G401 (cell line): ENCODE data around the gene GABPB1. TPM values are rescaled to one million over a fixed set of nuclear protein-coding genes. Genes with fewer than 3 reads are reported as not detected.
A peak's percentile ranks its signal among the peaks of the same experiment; 100 is the strongest.

ENCODE experiments used
- DNase-seq: peaks from one replicate; pipeline ENCODE4 v3.0.0-alpha.2; 2015; ENCODE audit warnings: low spot score
- in situ Hi-C: cut with HindIII; loops from 2 replicates; pipeline ENCODE4 v1.10.0; 2016; ENCODE audit warnings: low sequenced_read_pairs, mixed read lengths
- total RNA-seq: library from RNA; depleted of rRNA; stranded (reverse); fragments of >200 nt; shearing (Covaris generic); gene quantifications from 2 replicates; pipeline ENCODE4 v1.2.3, GENCODE V29; 2014

Gene GABPB1
- total RNA-seq, 1 experiment from 2014 or later, result 54.3 TPM

DNA sequence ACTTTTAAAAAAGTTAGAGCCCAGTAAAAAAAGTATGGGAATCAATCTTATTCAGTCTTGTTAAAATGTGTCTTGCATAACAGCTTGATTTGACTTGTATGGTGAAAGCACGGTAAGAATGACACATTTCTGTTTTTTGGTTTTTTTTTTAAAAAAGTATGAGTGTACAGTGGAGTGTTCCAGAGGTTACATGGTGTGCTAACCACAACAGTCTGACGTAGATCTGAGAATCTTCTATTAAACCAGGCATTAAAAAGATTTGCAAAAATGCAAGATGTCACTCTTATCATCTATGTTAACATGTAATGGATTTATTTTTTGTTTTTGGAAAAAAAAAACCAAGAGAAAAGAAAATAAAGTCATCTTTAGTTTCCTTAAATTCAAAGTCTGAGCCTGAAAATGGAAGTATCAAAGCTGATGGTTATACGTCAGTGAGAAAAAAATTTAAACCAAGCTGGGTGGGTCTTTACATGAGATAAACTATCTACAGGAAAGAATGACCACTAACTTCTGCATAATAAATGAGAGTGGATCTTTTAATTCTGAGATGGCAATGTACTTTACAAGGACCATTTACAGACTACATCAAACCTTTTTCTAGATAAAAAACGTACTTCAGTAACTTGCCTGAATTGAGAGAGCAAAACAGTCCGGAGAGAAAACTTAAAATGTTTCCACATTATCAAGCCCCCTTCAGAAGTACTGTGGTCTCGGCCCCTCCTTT lies 1.6 kb downstream of the GABPB1 start:
- in situ Hi-C loops, result no loop called here
- no peak for DNase-seq

- in situ Hi-C loops, result no loop called here
- no peak for DNase-seq
Measured at GRCh38 chr15:50350621-50351020, 4.4 kb downstream of the GABPB1 start.

- in situ Hi-C loops, result no loop called here
- DNase-seq, result no peak
Measured at GRCh38 chr15:50345298-50345697, 9.7 kb downstream of the GABPB1 start.

GRCh38 chr15:50344006-50344464 lies 11.0 kb downstream of the GABPB1 start:
- in situ Hi-C loops, result no loop called here

GRCh38 chr15:50341616-50342136 lies 13.3 kb downstream of the GABPB1 start:
- no peak for DNase-seq
- in situ Hi-C loops, result no loop called here

More at GRCh38 chr15:50344006-50344464, 11.0 kb downstream of the GABPB1 start:
- no peak for DNase-seq

- DNase-seq, result no peak
- in situ Hi-C loops, result no loop called here
Measured at GRCh38 chr15:50340416-50340815, 14.6 kb downstream of the GABPB1 start.

- DNase-seq, result no peak
- in situ Hi-C loops, result no loop called here
Measured at GRCh38 chr15:50339717-50340116, 15.3 kb downstream of the GABPB1 start.

DNA sequence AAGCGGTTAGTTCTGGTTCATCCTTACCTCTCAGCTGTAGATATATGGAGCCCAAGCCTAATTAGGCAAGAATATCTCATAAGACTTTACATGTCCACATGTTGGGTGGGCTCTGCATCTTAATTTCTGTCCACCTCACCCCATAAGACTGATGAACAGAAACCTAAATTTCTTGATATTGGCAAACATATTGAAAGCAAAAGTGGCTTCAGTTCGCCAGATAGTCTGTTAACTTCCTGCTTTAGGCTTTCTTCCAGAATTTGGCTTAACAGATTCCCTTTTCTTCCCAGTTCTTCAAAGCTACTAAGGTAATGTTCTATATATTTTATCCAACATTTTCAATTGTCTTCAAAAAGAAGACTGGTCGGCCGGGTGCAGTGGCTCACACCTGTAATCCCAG lies 19.7 kb downstream of the GABPB1 start:
- in situ Hi-C loops, result no loop called here
- DNase-seq, result no peak

GRCh38 chr15:50333229-50333628 lies 21.8 kb downstream of the GABPB1 start:
- in situ Hi-C loops, result no loop called here
- no peak for DNase-seq

DNA sequence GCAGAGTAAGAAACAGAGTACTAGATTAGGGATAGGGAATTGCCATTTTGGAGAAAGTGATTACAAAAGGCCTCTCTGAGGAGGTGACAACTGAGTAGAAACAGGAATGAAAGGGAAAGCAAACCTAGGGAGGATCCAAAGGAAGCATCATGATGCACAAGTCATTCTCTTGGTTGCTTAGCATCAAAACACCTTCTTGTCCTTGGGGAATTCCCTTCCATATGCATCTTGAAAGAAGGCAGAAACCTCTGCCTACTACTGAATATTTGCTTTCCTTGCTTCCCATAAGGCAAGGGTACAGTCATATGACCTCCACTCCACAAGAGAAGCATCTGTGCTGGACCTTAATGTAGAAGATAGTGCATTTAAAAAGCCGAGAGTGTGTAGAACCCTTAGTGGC lies 24.1 kb downstream of the GABPB1 start:
- in situ Hi-C loops, result no loop called here
- DNase-seq, result no peak

GRCh38 chr15:50328116-50328515 lies 26.9 kb downstream of the GABPB1 start:
- in situ Hi-C loops, result no loop called here
- no peak for DNase-seq

GRCh38 chr15:50321680-50322210 lies 33.3 kb downstream of the GABPB1 start:
- DNase-seq, result no peak
- in situ Hi-C loops, result no loop called here

GRCh38 chr15:50320504-50320903 lies 34.5 kb downstream of the GABPB1 start:
- no peak for DNase-seq
- in situ Hi-C loops, result no loop called here

DNA sequence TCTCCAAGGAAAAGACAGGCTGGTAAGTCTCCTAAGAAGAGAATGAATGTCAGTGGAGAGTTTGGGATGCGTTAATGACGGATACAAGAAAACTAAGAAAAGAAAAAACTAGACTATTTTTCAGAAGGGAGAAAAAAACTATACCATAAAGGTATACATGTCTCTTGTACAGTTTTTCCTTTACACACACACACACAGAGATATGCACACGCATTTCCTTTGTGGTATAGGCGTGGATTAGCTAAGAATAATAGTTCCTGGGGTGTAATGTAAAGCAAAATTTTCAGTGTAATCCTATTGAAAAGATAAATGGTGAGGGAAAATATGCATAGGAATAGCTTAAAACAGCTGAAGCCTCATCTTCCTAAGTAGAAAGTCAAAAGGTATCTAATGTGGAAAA lies 36.3 kb downstream of the GABPB1 start:
- in situ Hi-C loops, result no loop called here
- no peak for DNase-seq

GRCh38 chr15:50315814-50316630 lies 39.0 kb downstream of the GABPB1 start:
- DNase-seq, result peak; percentile 41
- in situ Hi-C loops, result no loop called here

DNA sequence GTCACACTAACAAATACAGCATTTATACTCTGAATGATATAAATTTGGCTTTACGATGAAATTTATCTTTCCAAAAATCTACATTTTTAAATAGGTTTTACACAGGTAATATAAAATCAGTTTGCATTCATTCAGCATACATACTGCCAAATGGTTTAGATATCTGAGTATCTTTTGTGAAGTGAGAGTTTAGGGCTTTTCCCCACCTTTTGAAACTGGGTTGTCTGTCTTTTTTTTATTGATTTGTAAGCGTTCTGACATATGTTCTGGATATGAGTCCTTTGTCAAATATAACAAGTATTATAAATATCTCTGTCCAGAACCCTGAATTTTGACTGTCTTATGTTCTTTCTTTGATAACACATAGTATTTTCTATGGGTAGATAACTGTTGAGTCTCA lies 42.4 kb downstream of the GABPB1 start:
- DNase-seq, result no peak
- in situ Hi-C loops, result no loop called here

GRCh38 chr15:50307799-50308198 lies 47.2 kb downstream of the GABPB1 start:
- in situ Hi-C loops, result no loop called here

GRCh38 chr15:50304836-50305235 lies 50.2 kb downstream of the GABPB1 start:
- no peak for DNase-seq
- in situ Hi-C loops, result no loop called here

More at GRCh38 chr15:50307799-50308198, 47.2 kb downstream of the GABPB1 start:
- DNase-seq, result no peak

DNA sequence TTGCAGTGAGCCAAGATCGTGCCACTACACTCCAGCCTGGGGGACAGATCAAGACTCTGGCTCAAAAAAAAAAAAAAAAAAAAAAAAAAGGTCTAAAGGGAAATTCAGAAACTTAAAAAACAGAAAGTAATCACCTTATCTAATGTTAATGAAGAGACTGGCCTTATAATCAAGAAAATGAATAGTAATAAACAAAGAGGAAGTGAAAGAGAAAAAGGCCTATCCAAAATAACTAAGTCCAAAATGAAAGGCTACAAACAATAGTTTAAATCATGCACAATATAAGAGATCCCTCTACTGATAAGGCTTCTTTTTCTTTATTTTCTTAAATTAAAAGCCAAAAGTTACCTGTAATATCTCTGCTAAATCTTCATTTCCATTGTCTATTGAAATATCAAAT lies 52.4 kb downstream of the GABPB1 start:
- DNase-seq, result no peak
- in situ Hi-C loops, result no loop called here

GRCh38 chr15:50298340-50298739 lies 56.7 kb downstream of the GABPB1 start:
- in situ Hi-C loops, result no loop called here
- DNase-seq, result no peak
